Transverse colon (tissue), 4 donors: ENCODE results near the gene RALGPS2.

ENCODE experiments used
- CTCF ChIP-seq, 5 experiments: fragments of 200-600 bp in 3 of 5; fragments of 450-650 bp in 2 of 5; sonication (generic) in 3 of 5; IDR thresholded peaks; 1 replicate in 2 of 5; 2 replicates in 3 of 5; pipeline ENCODE4 v1.5.1; 2016 to 2017; ENCODE audit warnings: antibody characterized with exemption in 5 of 5, inconsistent platforms in 3 of 5, mild to moderate bottlenecking in 2 of 5, moderate library complexity in 1 of 5
- EP300 ChIP-seq: sonication (generic); formaldehyde crosslinking; IDR thresholded peaks from one replicate; pipeline ENCODE4 v1.6.1; 2017; ENCODE audit warnings: antibody characterized with exemption, low read depth
- POLR2AphosphoS5 ChIP-seq, 3 donors: sonication (generic); formaldehyde crosslinking; IDR thresholded peaks; one replicate each; pipeline ENCODE4 v1.6.1; 2016; ENCODE audit warnings: antibody characterized with exemption in 3 of 3

- no peak for TF ChIP-seq POLR2AphosphoS5 (IDR thresholded peaks at IDR 0.05)
- TF ChIP-seq EP300: no peak
- TF ChIP-seq CTCF (IDR thresholded peaks at IDR 0.05): no peak
Measured at GRCh38 chr1:178679237-178679636, 45.8 kb upstream of the RALGPS2 start.
